Measurements from ENCODE around the gene MYO10.
"Not testable (repeated sequence)": the region's sequence is repeated elsewhere in the genome, so short reads cannot be mapped to it uniquely, and the experiment has no call there.

The MYO10 gene

GRCh38 chr5:16936150-16936988, at the start of gene MYO10:
Gene MYO10 (minus strand): TSS chr5:16936288. CDS start chr5:16935808, 480 bp downstream.
- Mint-ChIP-seq H3K9me3 (no peaks in the 10 kb centered on the region), H3K4me3 (peak within 1 kb of the TSS; percentile 76), H3K27me3 (ENCODE audit: low read depth) (peaks cover 64% of the 10 kb centered on the region), H3K36me3 (ENCODE audit: low read depth) (no peaks in the 10 kb centered on the region), H3K27ac (no peak within 1 kb of the TSS), H3K4me1 (ENCODE audit: low read depth) (peaks cover 14% of the 10 kb centered on the region)
- peak; percentile 50 for DNase-seq (ENCODE audit: low spot score)

DNA sequence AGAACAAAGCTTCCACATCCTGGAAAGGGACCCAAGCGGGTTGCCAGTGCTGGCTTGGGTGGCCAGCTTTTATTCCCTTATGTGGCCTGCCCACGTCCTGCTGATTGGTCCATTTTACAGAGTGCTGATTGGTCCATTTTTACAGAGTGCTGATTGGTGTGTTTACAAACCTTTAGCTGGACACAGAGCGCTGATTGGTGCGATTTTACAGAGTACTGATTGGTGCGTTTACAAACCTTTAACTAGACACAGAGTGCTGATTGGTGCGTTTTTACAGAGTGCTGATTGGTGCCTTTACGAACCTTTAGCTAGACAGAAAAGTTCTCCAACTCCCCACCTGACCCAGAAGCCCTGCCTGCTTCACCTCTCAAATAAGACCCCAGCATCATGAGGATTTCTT, 49.2 kb upstream of the MYO10 start:
- not testable (repeated sequence) for H3K36me3 Mint-ChIP-seq (ENCODE audit: low read depth); H3K27ac Mint-ChIP-seq; H3K4me1 Mint-ChIP-seq (ENCODE audit: low read depth); H3K4me3 Mint-ChIP-seq; DNase-seq (ENCODE audit: low spot score); H3K9me3 Mint-ChIP-seq; H3K27me3 Mint-ChIP-seq (ENCODE audit: low read depth)

DNA sequence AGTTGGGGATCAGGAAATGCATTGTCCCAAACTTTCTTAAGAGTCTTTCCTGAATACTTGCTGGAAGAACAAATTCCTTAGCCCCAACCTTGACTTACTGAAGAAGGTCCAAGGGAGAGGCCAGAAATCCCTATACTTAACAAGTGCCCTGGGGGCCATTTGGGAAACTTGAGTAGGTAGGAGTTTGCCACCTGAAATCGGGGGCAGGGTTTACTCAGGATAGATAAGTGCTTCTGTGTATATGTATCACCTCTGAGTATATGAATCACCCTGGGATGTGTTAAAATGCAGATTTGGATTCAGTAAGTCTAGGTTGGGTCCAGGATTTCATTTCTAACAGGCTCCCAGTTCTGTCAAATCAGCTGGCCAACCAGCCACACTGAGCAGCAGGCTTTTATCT, 47.9 kb upstream of the MYO10 start:
- Mint-ChIP-seq H3K4me1 (ENCODE audit: low read depth) (no peaks in the 10 kb centered on the region), H3K36me3 (ENCODE audit: low read depth) (no peaks in the 10 kb centered on the region)

DNA sequence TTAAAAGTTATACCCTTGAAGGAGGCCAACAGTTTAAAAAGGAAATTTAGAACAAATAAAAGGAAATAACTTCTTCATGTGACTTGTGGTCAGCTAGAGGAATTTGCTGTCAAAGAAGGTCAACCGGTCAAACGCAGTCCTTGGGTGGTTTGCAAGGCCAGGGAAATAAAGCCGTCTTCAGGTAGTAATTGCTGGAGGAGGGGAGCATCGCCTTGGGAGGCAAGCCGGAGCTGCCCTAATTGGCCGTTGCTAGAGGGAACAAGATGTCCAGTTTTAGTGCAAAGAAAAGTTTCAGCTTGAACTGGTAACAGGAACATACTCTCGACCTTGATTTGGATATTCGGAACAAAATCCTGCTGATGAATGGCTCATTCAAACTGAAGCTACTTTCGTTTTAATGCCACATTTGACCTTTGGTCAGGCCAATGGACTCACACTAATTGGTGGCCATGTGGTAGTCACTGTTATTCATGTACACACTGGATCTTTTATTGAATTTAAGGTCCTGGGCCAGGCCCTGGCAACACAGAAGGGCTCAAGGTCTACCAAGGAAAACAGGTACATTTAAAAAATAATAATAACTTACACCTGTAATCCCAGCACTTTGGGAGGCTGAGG, 47.0 kb upstream of the MYO10 start:
- Mint-ChIP-seq H3K4me1 (ENCODE audit: low read depth) (no peaks in the 10 kb centered on the region), H3K27ac (no peak overlapping the region), H3K4me3 (no peak overlapping the region), H3K27me3 (ENCODE audit: low read depth) (no peaks in the 10 kb centered on the region), H3K36me3 (ENCODE audit: low read depth) (no peaks in the 10 kb centered on the region), H3K9me3 (no peaks in the 10 kb centered on the region)
- no peak for DNase-seq (ENCODE audit: low spot score)

More for the DNA sequence above, 47.9 kb upstream of the MYO10 start:
- DNase-seq (ENCODE audit: low spot score) = no peak
- H3K27ac Mint-ChIP-seq = no peak overlapping the region
- no peak overlapping the region for H3K4me3 Mint-ChIP-seq
- H3K9me3 Mint-ChIP-seq = no peaks in the 10 kb centered on the region
- H3K27me3 Mint-ChIP-seq (ENCODE audit: low read depth) = no peaks in the 10 kb centered on the region

GRCh38 chr5:16981700-16982099, 45.6 kb upstream of the MYO10 start:
- Mint-ChIP-seq H3K36me3 (ENCODE audit: low read depth) (no peaks in the 10 kb centered on the region), H3K27ac (no peak overlapping the region), H3K4me3 (no peak overlapping the region), H3K4me1 (ENCODE audit: low read depth) (no peaks in the 10 kb centered on the region), H3K27me3 (ENCODE audit: low read depth) (no peaks in the 10 kb centered on the region), H3K9me3 (no peaks in the 10 kb centered on the region)
- DNase-seq (ENCODE audit: low spot score) = no peak

DNA sequence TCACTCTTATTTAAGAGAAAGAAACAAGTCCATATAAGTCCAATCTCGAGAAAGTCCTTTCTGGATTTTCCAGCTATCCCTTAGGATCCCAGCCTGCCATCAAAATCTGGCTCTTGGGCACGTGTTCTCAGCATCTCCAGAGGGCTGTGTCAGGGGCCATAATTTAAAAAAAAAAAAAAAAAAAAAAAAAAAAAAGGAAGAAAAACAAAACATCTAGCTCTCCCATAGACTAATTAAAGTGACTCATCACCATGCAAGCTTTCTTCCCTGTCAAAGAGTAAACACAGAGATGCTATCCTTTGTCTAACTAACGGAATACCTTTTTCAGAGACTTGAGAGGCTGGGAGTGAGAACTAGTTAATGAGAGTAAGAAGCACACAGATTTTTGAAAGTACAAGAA, 44.9 kb upstream of the MYO10 start:
- Mint-ChIP-seq H3K4me1 (ENCODE audit: low read depth) (no peaks in the 10 kb centered on the region), H3K27ac (no peak overlapping the region), H3K36me3 (ENCODE audit: low read depth) (no peaks in the 10 kb centered on the region), H3K27me3 (ENCODE audit: low read depth) (no peaks in the 10 kb centered on the region), H3K4me3 (no peak overlapping the region), H3K9me3 (no peaks in the 10 kb centered on the region)
- no peak for DNase-seq (ENCODE audit: low spot score)

- no peak overlapping the region for H3K27ac Mint-ChIP-seq
- H3K9me3 Mint-ChIP-seq = no peaks in the 10 kb centered on the region
- H3K36me3 Mint-ChIP-seq (ENCODE audit: low read depth) = no peaks in the 10 kb centered on the region
- no peak for DNase-seq (ENCODE audit: low spot score)
- H3K4me3 Mint-ChIP-seq = no peak overlapping the region
- no peaks in the 10 kb centered on the region for H3K27me3 Mint-ChIP-seq (ENCODE audit: low read depth)
- no peaks in the 10 kb centered on the region for H3K4me1 Mint-ChIP-seq (ENCODE audit: low read depth)
Observed at GRCh38 chr5:16978296-16978695, 42.2 kb upstream of the MYO10 start.

DNA sequence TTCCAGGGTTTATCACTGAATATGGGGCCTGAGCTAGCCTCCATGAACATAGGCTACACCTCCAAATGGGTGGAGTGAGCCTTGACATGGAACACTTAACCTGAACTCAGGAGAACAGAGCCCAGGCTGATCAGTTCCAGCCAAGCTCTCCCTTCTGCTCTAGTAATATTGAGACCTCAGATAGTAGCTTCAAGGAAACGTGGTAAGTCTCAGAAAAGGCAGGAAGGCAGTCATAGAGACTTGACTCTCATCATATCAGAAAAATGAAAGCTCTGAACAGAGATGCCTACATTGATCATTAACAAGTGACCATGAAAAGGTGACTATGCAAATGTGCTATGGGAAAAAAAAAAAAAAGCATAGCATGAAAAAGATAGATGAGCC, 40.5 kb upstream of the MYO10 start:
- H3K27ac Mint-ChIP-seq = no peak overlapping the region
- no peak for DNase-seq (ENCODE audit: low spot score)
- no peaks in the 10 kb centered on the region for H3K9me3 Mint-ChIP-seq
- no peak overlapping the region for H3K4me3 Mint-ChIP-seq
- H3K36me3 Mint-ChIP-seq (ENCODE audit: low read depth) = no peaks in the 10 kb centered on the region
- H3K27me3 Mint-ChIP-seq (ENCODE audit: low read depth) = no peaks in the 10 kb centered on the region
- H3K4me1 Mint-ChIP-seq (ENCODE audit: low read depth) = no peaks in the 10 kb centered on the region

DNA sequence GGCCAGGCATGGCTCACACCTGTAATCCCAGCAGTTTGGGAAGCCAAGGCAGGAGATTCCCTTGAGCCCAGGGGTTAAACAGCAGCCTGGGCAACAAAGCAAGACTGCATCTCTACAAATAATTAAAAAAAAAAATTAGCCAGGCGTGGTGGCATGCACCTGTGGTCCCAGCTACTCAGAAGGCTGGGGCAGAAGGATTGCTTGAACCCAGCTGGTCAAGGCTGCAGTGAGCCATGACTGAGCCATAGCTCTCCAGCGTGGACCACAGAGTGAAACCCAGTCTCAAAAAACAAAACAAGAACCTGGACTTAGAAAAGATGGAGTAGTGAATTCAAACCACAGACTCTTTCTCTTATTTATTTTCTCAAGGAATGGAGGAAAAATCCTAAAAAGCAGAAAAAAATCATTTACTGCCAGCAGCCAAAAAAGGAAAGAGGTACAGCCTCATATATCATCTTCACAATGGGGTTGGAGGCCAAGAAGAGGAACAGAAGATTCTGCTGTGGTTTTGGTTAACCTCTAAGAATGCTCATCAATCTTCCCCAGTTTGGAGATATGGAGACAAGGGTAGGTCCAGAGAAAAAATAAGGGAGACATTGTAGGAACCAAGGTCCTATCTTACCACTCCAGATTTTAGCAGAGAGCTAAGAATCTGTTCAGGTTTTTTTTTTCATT, 40.0 kb upstream of the MYO10 start:
- Mint-ChIP-seq H3K36me3 (ENCODE audit: low read depth) (no peaks in the 10 kb centered on the region), H3K27ac (no peak overlapping the region), H3K9me3 (no peaks in the 10 kb centered on the region), H3K27me3 (ENCODE audit: low read depth) (no peaks in the 10 kb centered on the region), H3K4me1 (ENCODE audit: low read depth) (no peaks in the 10 kb centered on the region), H3K4me3 (no peak overlapping the region)
- no peak for DNase-seq (ENCODE audit: low spot score)

DNA sequence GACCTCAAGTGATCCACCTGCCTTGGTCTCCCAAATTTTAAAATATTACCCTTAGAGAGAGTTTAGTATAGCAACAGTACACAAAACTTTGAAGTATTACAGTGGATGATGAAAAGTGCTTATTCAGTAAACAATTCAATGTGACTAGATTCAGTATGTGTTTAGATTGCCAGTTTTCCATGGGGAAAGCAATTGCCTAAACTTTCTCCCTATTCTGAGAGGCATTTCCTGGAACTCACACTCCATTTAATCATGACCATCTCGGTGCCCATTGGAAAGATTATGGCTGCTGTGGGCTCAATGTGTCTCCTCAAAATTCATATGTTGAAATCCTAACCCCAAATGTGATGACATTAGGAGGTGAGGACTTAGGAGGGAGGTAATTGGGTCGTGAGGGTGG, 38.9 kb upstream of the MYO10 start:
- H3K4me3 Mint-ChIP-seq = no peak overlapping the region
- H3K9me3 Mint-ChIP-seq = no peaks in the 10 kb centered on the region
- H3K4me1 Mint-ChIP-seq (ENCODE audit: low read depth) = no peaks in the 10 kb centered on the region
- no peak overlapping the region for H3K27ac Mint-ChIP-seq
- no peak for DNase-seq (ENCODE audit: low spot score)
- H3K27me3 Mint-ChIP-seq (ENCODE audit: low read depth) = no peaks in the 10 kb centered on the region
- H3K36me3 Mint-ChIP-seq (ENCODE audit: low read depth) = no peaks in the 10 kb centered on the region

DNA sequence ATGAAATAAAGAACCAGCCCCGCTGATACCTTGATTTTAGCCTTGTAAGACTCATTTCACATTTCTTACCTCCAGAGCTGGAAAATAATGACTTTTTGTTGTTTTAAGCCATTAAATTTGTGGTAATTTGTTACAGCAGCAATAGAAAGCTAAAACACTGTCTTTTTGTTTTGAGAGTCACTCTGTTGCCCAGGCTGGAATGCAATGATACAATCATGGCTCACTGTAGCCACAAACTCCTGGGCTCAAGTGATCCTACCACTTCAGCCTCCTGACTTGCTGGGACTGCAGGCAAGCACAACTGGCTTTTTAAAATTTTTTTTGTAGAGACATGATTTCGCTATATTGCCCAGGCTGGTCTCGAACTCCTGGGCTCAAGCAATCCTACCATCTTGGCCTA, 34.7 kb upstream of the MYO10 start:
- no peaks in the 10 kb centered on the region for H3K4me1 Mint-ChIP-seq (ENCODE audit: low read depth)
- no peaks in the 10 kb centered on the region for H3K27me3 Mint-ChIP-seq (ENCODE audit: low read depth)
- H3K9me3 Mint-ChIP-seq = no peaks in the 10 kb centered on the region
- no peaks in the 10 kb centered on the region for H3K36me3 Mint-ChIP-seq (ENCODE audit: low read depth)
- no peak overlapping the region for H3K27ac Mint-ChIP-seq
- H3K4me3 Mint-ChIP-seq = no peak overlapping the region
- no peak for DNase-seq (ENCODE audit: low spot score)

DNA sequence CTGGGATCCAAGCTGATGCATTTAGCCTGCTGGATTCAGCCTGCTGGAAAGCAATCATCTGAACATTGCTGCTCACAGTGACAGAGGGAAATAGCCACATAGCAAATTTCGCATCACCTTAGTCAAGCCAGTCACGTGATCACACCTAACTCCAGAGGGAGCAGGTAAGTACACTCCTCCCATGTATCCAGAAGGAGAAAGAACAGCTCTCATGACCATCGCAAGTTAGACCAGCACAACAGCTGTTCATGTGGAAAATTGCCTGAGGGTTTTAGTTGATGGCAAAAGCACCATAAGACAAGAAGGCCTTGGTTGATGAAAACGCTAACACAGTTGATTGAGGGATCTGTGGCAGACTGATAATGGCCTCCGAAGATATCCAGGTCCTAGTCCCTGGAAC, 34.2 kb upstream of the MYO10 start:
- Mint-ChIP-seq H3K4me3 (no peak overlapping the region), H3K9me3 (no peaks in the 10 kb centered on the region)

DNA sequence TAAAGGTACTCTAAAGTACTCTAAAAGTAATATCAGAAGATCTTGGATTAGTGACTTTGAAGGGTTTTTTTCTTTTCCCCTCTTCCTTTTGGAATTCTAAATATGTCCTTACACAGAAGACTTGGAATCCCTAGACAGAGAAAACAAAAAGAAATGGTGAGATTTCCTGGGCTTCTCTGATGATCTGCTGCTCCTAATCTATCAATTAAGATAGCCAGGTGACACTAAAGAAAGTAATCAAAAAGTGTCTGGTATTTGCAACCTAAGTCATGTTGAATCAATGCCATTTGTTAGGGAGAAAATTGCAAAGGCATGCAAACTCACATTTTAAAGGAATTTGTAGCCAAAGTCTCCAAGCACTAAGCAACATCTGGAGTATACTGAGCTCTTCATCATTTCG, 29.5 kb upstream of the MYO10 start:
- H3K4me3 Mint-ChIP-seq = no peak overlapping the region
- DNase-seq (ENCODE audit: low spot score) = no peak
- H3K4me1 Mint-ChIP-seq (ENCODE audit: low read depth) = no peaks in the 10 kb centered on the region
- H3K9me3 Mint-ChIP-seq = no peaks in the 10 kb centered on the region
- no peak overlapping the region for H3K27ac Mint-ChIP-seq
- no peaks in the 10 kb centered on the region for H3K27me3 Mint-ChIP-seq (ENCODE audit: low read depth)
- H3K36me3 Mint-ChIP-seq (ENCODE audit: low read depth) = no peaks in the 10 kb centered on the region

More for the DNA sequence above, 34.2 kb upstream of the MYO10 start:
- Mint-ChIP-seq H3K4me1 (ENCODE audit: low read depth) (no peaks in the 10 kb centered on the region), H3K27ac (no peak overlapping the region), H3K27me3 (ENCODE audit: low read depth) (no peaks in the 10 kb centered on the region), H3K36me3 (ENCODE audit: low read depth) (no peaks in the 10 kb centered on the region)
- DNase-seq (ENCODE audit: low spot score) = no peak

GRCh38 chr5:16963821-16964220, 27.7 kb upstream of the MYO10 start:
- Mint-ChIP-seq H3K4me3 (no peak overlapping the region), H3K9me3 (no peaks in the 10 kb centered on the region), H3K27ac (no peak overlapping the region), H3K36me3 (ENCODE audit: low read depth) (no peaks in the 10 kb centered on the region), H3K4me1 (ENCODE audit: low read depth) (no peaks in the 10 kb centered on the region), H3K27me3 (ENCODE audit: low read depth) (no peaks in the 10 kb centered on the region)
- no peak for DNase-seq (ENCODE audit: low spot score)

Measured in T-helper 2 cell treated with Interferon-gamma antibody and Interleukin-4, amounts not matched to agents 5 μg/mL and 100 μg/mL, for 36 hours (primary cell).